Transverse colon (tissue), 4 donors: ENCODE results near the gene GPR78. TPM values are rescaled to one million over a fixed set of nuclear protein-coding genes. Genes with fewer than 3 reads are reported as not detected.
A peak's percentile ranks its signal among the peaks of the same experiment; 100 is the strongest.

ENCODE experiments used
- DNase-seq: peaks from one replicate; pipeline ENCODE4 v3.0.0-alpha.2; 2019
- H3K27ac ChIP-seq, 4 donors: fragments of 200-600 bp; sonication (generic); 2 replicates each; pipeline ENCODE4 v1.5.1; 2016 to 2018; ENCODE audit warnings: inconsistent platforms in 4 of 4
- H3K27me3 ChIP-seq: fragments of 200-600 bp; sonication (generic); 2 replicates; pipeline ENCODE4 v1.5.1; 2017; ENCODE audit warnings: inconsistent platforms
- H3K36me3 ChIP-seq, 4 donors: fragments of 200-600 bp; sonication (generic); 2 replicates each; pipeline ENCODE4 v1.5.1; 2017 to 2019; ENCODE audit warnings: inconsistent platforms in 4 of 4
- H3K4me1 ChIP-seq, 4 donors: fragments of 200-600 bp; sonication (generic); 2 replicates each; pipeline ENCODE4 v1.5.1; 2017 to 2020; ENCODE audit warnings: inconsistent platforms in 4 of 4
- H3K4me3 ChIP-seq, 4 donors: fragments of 200-600 bp; sonication (generic); 1 replicate in 1 of 4; 2 replicates in 3 of 4; pipeline versions ENCODE4 v1.5.1 to v1.6.1; 2017 to 2019; ENCODE audit warnings: inconsistent platforms in 4 of 4
- H3K9me3 ChIP-seq, 2 donors: fragments of 200-600 bp; sonication (generic); 2 replicates each; pipeline ENCODE4 v1.5.1; 2017 to 2019; ENCODE audit warnings: inconsistent platforms in 2 of 2
- CTCF ChIP-seq, 5 experiments: fragments of 200-600 bp in 3 of 5; fragments of 450-650 bp in 2 of 5; sonication (generic) in 3 of 5; IDR thresholded peaks; 1 replicate in 2 of 5; 2 replicates in 3 of 5; pipeline ENCODE4 v1.5.1; 2016 to 2017; ENCODE audit warnings: antibody characterized with exemption in 5 of 5, inconsistent platforms in 3 of 5, mild to moderate bottlenecking in 2 of 5, moderate library complexity in 1 of 5
- EP300 ChIP-seq: sonication (generic); formaldehyde crosslinking; IDR thresholded peaks from one replicate; pipeline ENCODE4 v1.6.1; 2017; ENCODE audit warnings: antibody characterized with exemption, low read depth
- POLR2A ChIP-seq: fragments of 450-650 bp; IDR thresholded peaks from one replicate; pipeline ENCODE4 v1.6.1; 2016; ENCODE audit warnings: antibody characterized with exemption, mild to moderate bottlenecking, moderate library complexity
- POLR2AphosphoS5 ChIP-seq, 3 donors: sonication (generic); formaldehyde crosslinking; IDR thresholded peaks; one replicate each; pipeline ENCODE4 v1.6.1; 2016; ENCODE audit warnings: antibody characterized with exemption in 3 of 3
- WGBS, 2 donors: methylation state at CpG; one replicate each; pipeline ENCODE4 v1.1.5; 2018; ENCODE audit warnings: low coverage in 1 of 2; 5-methylcytosine and 5-hydroxymethylcytosine counted together
- in situ Hi-C, 4 donors: fragments of 200-750 bp; cut with MboI; loops; one replicate each; pipeline versions ENCODE4 v1.15.0 to v1.15.1; 2017; ENCODE audit warnings: low sequenced_read_pairs in 3 of 4, low pct_ligation_motif_present in 1 of 4, low pct_unique_long_range_greater_than_20kb in 1 of 4
- intact Hi-C: fragments of 100-400 bp; cut with DNase I; formaldehyde crosslinking; loops from one replicate; pipeline ENCODE4 v1.15.1; 2023; ENCODE audit warnings: low total_unique reads
- total RNA-seq, 4 donors: library from RNA; depleted of rRNA; stranded (reverse); fragments of >200 nt; gene quantifications; one replicate each; pipeline ENCODE4 v1.1.0, GENCODE V29; 2016

Gene GPR78
- total RNA-seq, 4 donors from 2014 or later = 0.14 TPM; not detected in 3

GRCh38 chr4:8594097-8595038, 14.2 kb downstream of the GPR78 start:
- intact Hi-C loops (loop anchor here (5.0 kb wide), 1 partner anchor 122 kb away; no protein-coding TSS in a partner anchor), in situ Hi-C loops (loop anchor here in 3 of 4 donors (10.0 to 25.0 kb wide), 3 partner anchors 130 to 357 kb away; no protein-coding TSS in a partner anchor)
- Histone ChIP-seq H3K9me3 (no peaks in the 10 kb centered on the region), H3K4me3 (no peak overlapping the region), H3K27me3 (peaks cover 39% of the 10 kb centered on the region), H3K4me1 (no peaks in the 10 kb centered on the region), H3K36me3 (no peaks in the 10 kb centered on the region), H3K27ac (no peak overlapping the region)
- TF ChIP-seq POLR2AphosphoS5 (IDR thresholded peaks at IDR 0.05) (no peak), CTCF (IDR thresholded peaks at IDR 0.05) (peak; percentile 55 to 66 (median 64))
- peak; percentile 47 for DNase-seq
- 19 to 46% methylated on average over 4 to 24 of the region's 24 CpGs for WGBS, 2 donors

- peak; percentile 34 for DNase-seq
- in situ Hi-C loops = loop anchor here in 3 of 4 donors (10.0 to 25.0 kb wide), 3 partner anchors 131 to 358 kb away; no protein-coding TSS in a partner anchor
- H3K27me3 ChIP-seq = peaks cover 36% of the 10 kb centered on the region
Measured at GRCh38 chr4:8595237-8596087, 15.3 kb downstream of the GPR78 start.

GRCh38 chr4:8596891-8597290, 16.7 kb downstream of the GPR78 start:
- in situ Hi-C loops = loop anchor here in 3 of 4 donors (10.0 to 25.0 kb wide), 3 partner anchors 132 to 360 kb away; no protein-coding TSS in a partner anchor
- WGBS, 2 donors = 81% methylated on average over 9 of the region's 9 CpGs; no CpG with 5 or more reads in 1 of the 2 donors

More at GRCh38 chr4:8595237-8596087, 15.3 kb downstream of the GPR78 start:
- intact Hi-C loops = no loop called here
- WGBS, 2 donors = 52% methylated on average over 16 of the region's 16 CpGs; no CpG with 5 or more reads in 1 of the 2 donors
- H3K27ac ChIP-seq = no peak overlapping the region
- no peaks in the 10 kb centered on the region for H3K9me3 ChIP-seq
- H3K4me1 ChIP-seq = no peaks in the 10 kb centered on the region
- no peaks in the 10 kb centered on the region for H3K36me3 ChIP-seq
- TF ChIP-seq POLR2A (no peak), EP300 (no peak), POLR2AphosphoS5 (IDR thresholded peaks at IDR 0.05) (no peak), CTCF (IDR thresholded peaks at IDR 0.05) (no peak)
- no peak overlapping the region for H3K4me3 ChIP-seq

GRCh38 chr4:8597319-8597718, 17.1 kb downstream of the GPR78 start:
- Histone ChIP-seq H3K9me3 (no peaks in the 10 kb centered on the region), H3K27ac (no peak overlapping the region), H3K36me3 (no peaks in the 10 kb centered on the region), H3K27me3 (peaks cover 21% of the 10 kb centered on the region), H3K4me1 (no peaks in the 10 kb centered on the region), H3K4me3 (no peak overlapping the region)
- 79% methylated on average over 13 of the region's 13 CpGs; no CpG with 5 or more reads in 1 of the 2 donors for WGBS, 2 donors
- TF ChIP-seq POLR2AphosphoS5 (IDR thresholded peaks at IDR 0.05) = peak in 1 of 3 donors; percentile 23
- TF ChIP-seq POLR2A = no peak
- no peak for TF ChIP-seq EP300
- in situ Hi-C loops (loop anchor here in 3 of 4 donors (10.0 to 25.0 kb wide), 3 partner anchors 133 to 360 kb away; no protein-coding TSS in a partner anchor), intact Hi-C loops (no loop called here)
- DNase-seq = no peak

More at GRCh38 chr4:8596891-8597290, 16.7 kb downstream of the GPR78 start:
- DNase-seq = no peak
- H3K27me3 ChIP-seq = peaks cover 25% of the 10 kb centered on the region
- no peak overlapping the region for H3K27ac ChIP-seq
- no peaks in the 10 kb centered on the region for H3K9me3 ChIP-seq
- intact Hi-C loops = no loop called here
- TF ChIP-seq POLR2A = no peak
- H3K36me3 ChIP-seq = no peaks in the 10 kb centered on the region
- no peak overlapping the region for H3K4me3 ChIP-seq
- H3K4me1 ChIP-seq = no peaks in the 10 kb centered on the region
